Inferior parietal cortex (tissue), 1 donor: ENCODE measurements around the gene PVALEF.
A peak's percentile ranks its signal among the peaks of the same experiment; 100 is the strongest.
"Not testable (repeated sequence)": the region's sequence is repeated elsewhere in the genome, so short reads cannot be mapped to it uniquely, and the experiment has no call there.

Experiments
- DNase-seq: peaks from one replicate; pipeline ENCODE4 v3.0.0-alpha.2; 2016; ENCODE audit errors: extremely low spot score

Gene PVALEF

GRCh38 chr17:81143717-81144422 lies 21.4 kb upstream of the PVALEF start:
- DNase-seq: no peak

GRCh38 chr17:81144423-81144781 lies 20.9 kb upstream of the PVALEF start:
- DNase-seq: no peak

GRCh38 chr17:81146208-81146607 lies 19.1 kb upstream of the PVALEF start:
- not testable (repeated sequence) for DNase-seq

GRCh38 chr17:81147701-81148100 lies 17.6 kb upstream of the PVALEF start:
- no peak for DNase-seq

GRCh38 chr17:81148571-81148970 lies 16.7 kb upstream of the PVALEF start:
- no peak for DNase-seq

- no peak for DNase-seq
These were observed 16.2 kb upstream of the PVALEF start for GRCh38 chr17:81148986-81149533.

GRCh38 chr17:81150377-81151077 lies 14.8 kb upstream of the PVALEF start:
- no peak for DNase-seq

GRCh38 chr17:81151278-81151677 lies 14.0 kb upstream of the PVALEF start:
- no peak for DNase-seq

- DNase-seq: no peak
These were observed 12.9 kb upstream of the PVALEF start for GRCh38 chr17:81152288-81152828.

GRCh38 chr17:81153340-81153803 lies 11.9 kb upstream of the PVALEF start:
- peak; percentile 83 for DNase-seq

- not testable (repeated sequence) for DNase-seq
These were observed 11.3 kb upstream of the PVALEF start for GRCh38 chr17:81154016-81154415.

- DNase-seq: no peak
These were observed 10.3 kb upstream of the PVALEF start for GRCh38 chr17:81154961-81155360.

- no peak for DNase-seq
These were observed 8.2 kb upstream of the PVALEF start for GRCh38 chr17:81156866-81157805.

- DNase-seq: no peak
These were observed 7.2 kb upstream of the PVALEF start for GRCh38 chr17:81157848-81158687.

- DNase-seq: no peak
These were observed 6.4 kb upstream of the PVALEF start for GRCh38 chr17:81158688-81159590.

- DNase-seq: no peak
These were observed 5.6 kb upstream of the PVALEF start for GRCh38 chr17:81159611-81160265.

- DNase-seq: no peak
These were observed 5.0 kb upstream of the PVALEF start for GRCh38 chr17:81160306-81160705.

- no peak for DNase-seq
These were observed 4.4 kb upstream of the PVALEF start for GRCh38 chr17:81160747-81161453.
